ENCODE measurements around the gene KATNAL1.

Gene KATNAL1

DNA sequence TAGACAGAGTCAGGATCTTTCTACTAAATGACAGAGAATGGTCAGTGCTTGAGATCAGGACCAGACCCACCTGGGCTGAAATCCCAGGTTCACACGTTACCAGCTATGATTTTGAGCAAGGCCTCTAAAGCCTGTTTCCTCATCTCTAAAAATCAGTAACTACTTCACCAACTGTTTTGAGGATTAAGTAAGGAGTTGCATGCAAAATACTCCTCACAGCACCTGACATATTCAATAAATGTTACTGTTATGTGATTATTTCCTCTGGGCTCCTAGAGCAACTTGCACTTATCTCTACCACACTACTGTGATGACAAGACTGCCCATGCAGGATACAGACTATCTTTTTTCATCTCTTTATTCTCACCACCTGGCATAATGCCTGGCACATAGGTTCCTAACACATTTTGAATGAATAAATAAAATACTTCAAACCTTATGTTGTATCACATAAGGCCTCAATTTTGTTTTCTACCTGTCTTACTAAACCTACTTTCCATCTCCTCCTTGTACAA is 1.8 kb downstream of the KATNAL1 start:
- Histone ChIP-seq H3K9ac (ENCODE audit: low read length) (no peak overlapping the region), H3K79me2 (ENCODE audit: low read length) (peaks cover 26% of the 10 kb centered on the region; the same call in 1 of the 2 replicates), H2AFZ (ENCODE audit: low read length) (no peak overlapping the region), H3K36me3 (replicated peaks; ENCODE audit: insufficient read depth, low read length) (no peaks in the 10 kb centered on the region), H3K4me3 (ENCODE audit: low read length) (no peak overlapping the region), H3K27me3 (replicated peaks; ENCODE audit: insufficient read depth, low read length) (no peaks in the 10 kb centered on the region), H3K4me2 (ENCODE audit: low read depth, low read length) (no peak overlapping the region), H3F3A (ENCODE audit: insufficient read depth, low read length) (no peaks in the 10 kb centered on the region), H3K27ac (ENCODE audit: low read length) (no peak overlapping the region), H3K9me3 (replicated peaks; ENCODE audit: insufficient read depth, low read length) (no peaks in the 10 kb centered on the region), H3K4me1 (ENCODE audit: low read length) (0 out of 2 replicates have a peak, but pooled peaks cover 8% of the 10 kb centered on the region), H3K9me2 (replicated peaks; ENCODE audit: insufficient read depth, low read length) (no peaks in the 10 kb centered on the region), H4K20me1 (ENCODE audit: insufficient read depth, low read length) (no peaks in the 10 kb centered on the region)
- no peak for TF ChIP-seq CTCF (IDR thresholded peaks at IDR 0.05; ENCODE audit: low read length)
- no peak for TF ChIP-seq EZH2phosphoT487 (IDR thresholded peaks at IDR 0.05; ENCODE audit: low read length)
- TF ChIP-seq EZH2 (optimal IDR thresholded peaks at IDR 0.05; ENCODE audit: low read depth, low read length), result no peak
- DNase-seq, result no peak

GRCh38 chr13:30303269-30303668 is 4.1 kb downstream of the KATNAL1 start:
- H3K79me2 ChIP-seq (ENCODE audit: low read length), result peaks cover 26% of the 10 kb centered on the region; the same call in 1 of the 2 replicates
- no peaks in the 10 kb centered on the region for H4K20me1 ChIP-seq (ENCODE audit: insufficient read depth, low read length)
- H3F3A ChIP-seq (ENCODE audit: insufficient read depth, low read length), result no peaks in the 10 kb centered on the region
- H3K36me3 ChIP-seq (replicated peaks; ENCODE audit: insufficient read depth, low read length), result no peaks in the 10 kb centered on the region
- H3K4me3 ChIP-seq (ENCODE audit: low read length), result no peak overlapping the region
- no peak overlapping the region for H3K4me2 ChIP-seq (ENCODE audit: low read depth, low read length)
- TF ChIP-seq EZH2 (optimal IDR thresholded peaks at IDR 0.05; ENCODE audit: low read depth, low read length) (no peak), CTCF (IDR thresholded peaks at IDR 0.05; ENCODE audit: low read length) (no peak), EZH2phosphoT487 (IDR thresholded peaks at IDR 0.05; ENCODE audit: low read length) (no peak)
- H2AFZ ChIP-seq (ENCODE audit: low read length), result no peak overlapping the region
- H3K27ac ChIP-seq (ENCODE audit: low read length), result no peak overlapping the region
- no peaks in the 10 kb centered on the region for H3K27me3 ChIP-seq (replicated peaks; ENCODE audit: insufficient read depth, low read length)
- no peak overlapping the region for H3K9ac ChIP-seq (ENCODE audit: low read length)
- 0 out of 2 replicates have a peak, but pooled peaks cover 8% of the 10 kb centered on the region for H3K4me1 ChIP-seq (ENCODE audit: low read length)
- no peaks in the 10 kb centered on the region for H3K9me3 ChIP-seq (replicated peaks; ENCODE audit: insufficient read depth, low read length)
- no peak for DNase-seq
- no peaks in the 10 kb centered on the region for H3K9me2 ChIP-seq (replicated peaks; ENCODE audit: insufficient read depth, low read length)

DNA sequence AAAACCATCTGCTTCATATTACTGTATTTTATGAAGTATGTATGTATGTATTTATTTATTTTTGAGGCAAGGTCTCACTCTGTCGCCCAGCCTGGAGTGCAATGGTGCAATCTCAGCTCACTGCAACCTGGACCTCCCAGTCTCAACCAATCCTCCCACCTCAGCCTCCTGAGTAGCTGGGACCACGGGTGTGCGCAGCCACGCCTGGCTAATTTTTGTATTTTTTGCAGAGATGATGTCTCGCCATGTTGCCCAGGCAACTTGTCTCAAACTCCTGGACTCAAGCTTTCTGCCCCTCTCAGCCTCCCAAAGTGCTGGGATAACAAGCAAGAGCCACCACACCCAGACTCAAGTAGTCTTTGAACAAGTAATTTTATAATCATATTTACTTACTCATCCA is 5.5 kb downstream of the KATNAL1 start:
- no peaks in the 10 kb centered on the region for H3K27me3 ChIP-seq (replicated peaks; ENCODE audit: insufficient read depth, low read length)
- no peak for TF ChIP-seq CTCF (IDR thresholded peaks at IDR 0.05; ENCODE audit: low read length)
- no peak for TF ChIP-seq EZH2phosphoT487 (IDR thresholded peaks at IDR 0.05; ENCODE audit: low read length)
- no peak for TF ChIP-seq EZH2 (optimal IDR thresholded peaks at IDR 0.05; ENCODE audit: low read depth, low read length)
- no peak overlapping the region for H2AFZ ChIP-seq (ENCODE audit: low read length)
- no peak for DNase-seq
- no peaks in the 10 kb centered on the region for H3K36me3 ChIP-seq (replicated peaks; ENCODE audit: insufficient read depth, low read length)
- H3K9me3 ChIP-seq (replicated peaks; ENCODE audit: insufficient read depth, low read length), result no peaks in the 10 kb centered on the region
- no peak overlapping the region for H3K9ac ChIP-seq (ENCODE audit: low read length)
- no peaks in the 10 kb centered on the region for H3K9me2 ChIP-seq (replicated peaks; ENCODE audit: insufficient read depth, low read length)
- H3K4me3 ChIP-seq (ENCODE audit: low read length), result no peak overlapping the region
- H3K79me2 ChIP-seq (ENCODE audit: low read length), result peaks cover 29% of the 10 kb centered on the region; the same call in 1 of the 2 replicates
- H4K20me1 ChIP-seq (ENCODE audit: insufficient read depth, low read length), result no peaks in the 10 kb centered on the region
- H3K27ac ChIP-seq (ENCODE audit: low read length), result no peak overlapping the region
- H3K4me1 ChIP-seq (ENCODE audit: low read length), result 0 out of 2 replicates have a peak, but pooled peaks cover 8% of the 10 kb centered on the region
- no peaks in the 10 kb centered on the region for H3F3A ChIP-seq (ENCODE audit: insufficient read depth, low read length)
- H3K4me2 ChIP-seq (ENCODE audit: low read depth, low read length), result no peak overlapping the region
